Measurements from ENCODE around the gene SLC44A3. TPM values are rescaled to one million over a fixed set of nuclear protein-coding genes. Genes with fewer than 3 reads are reported as not detected.

Gene SLC44A3
- total and polyA plus RNA-seq, 4 experiments from 2014 or later = 1.1 to 2.3 (median 1.9) TPM

DNA sequence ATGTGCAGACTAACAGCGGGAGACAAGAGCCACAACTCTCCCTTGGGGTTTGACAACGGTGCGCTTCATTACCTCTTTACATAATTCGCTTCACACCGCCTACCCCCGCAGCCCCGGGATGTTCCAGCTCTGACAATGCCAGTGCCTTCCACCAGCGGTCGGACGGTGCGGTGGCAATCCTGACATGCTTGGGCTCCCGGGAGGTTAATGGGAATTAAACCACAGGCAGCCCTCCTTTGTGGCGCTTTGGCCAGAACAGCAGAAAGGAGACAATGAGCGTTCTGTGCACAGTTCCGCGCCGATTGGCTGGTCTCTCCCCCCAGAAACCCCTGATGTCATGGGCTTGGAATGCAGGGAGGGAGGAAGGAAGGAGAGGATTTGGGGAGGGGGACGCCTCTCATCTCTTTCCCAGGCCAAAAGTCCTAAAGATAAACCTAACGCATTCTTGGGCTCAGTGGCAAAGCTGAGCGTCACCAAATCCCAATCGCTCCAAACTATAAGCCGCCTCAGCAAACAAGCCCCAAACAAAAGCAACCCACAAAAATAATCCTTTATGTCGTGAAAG, 105.5 kb downstream of the SLC44A3 start:
- no peak for DNase-seq
- H3K4me1 Mint-ChIP-seq = peaks cover 9 to 24% (median 17%) of the 10 kb centered on the region in 4 donors
- Histone ChIP-seq H3K27me3 (ENCODE audit: insufficient read depth, low read length) (peaks cover 17% of the 10 kb centered on the region), H3K36me3 (ENCODE audit: insufficient read depth, low read length) (no peaks in the 10 kb centered on the region), H3K4me3 (ENCODE audit: low read length in 2 of 2) (no peak overlapping the region), H3K9me3 (ENCODE audit: control insufficient read depth in 1 of 2, low read length in 2 of 2) (no peaks in the 10 kb centered on the region), H3K4me1 (ENCODE audit: insufficient read depth, low read length) (peaks cover 7% of the 10 kb centered on the region), H3K27ac (ENCODE audit: low read depth, low read length) (no peak overlapping the region)
- H3K27me3 Mint-ChIP-seq = peaks cover 27 to 34% of the 10 kb centered on the region in 2 donors
- POLR2A ChIA-PET (ENCODE audit: partially characterized antibody) = no interaction called here
- intact Hi-C loops (cut with micrococcal nuclease) = loop anchor here (1.0 to 10.0 kb wide), 5 partner anchors 37 to 307 kb away; partner anchors contain the start of gene RWDD3
- H3K4me3 Mint-ChIP-seq = peak overlapping the region; percentile 73 to 91 (median 86)
- peak overlapping the region in 2 of 7 donors; percentile 4 to 70 for H3K27ac Mint-ChIP-seq
- no peaks in the 10 kb centered on the region for H3K36me3 Mint-ChIP-seq
- CTCF ChIA-PET (ENCODE audit: partially characterized antibody) = no interaction called here
- H3K9me3 Mint-ChIP-seq = no peaks in the 10 kb centered on the region

DNA sequence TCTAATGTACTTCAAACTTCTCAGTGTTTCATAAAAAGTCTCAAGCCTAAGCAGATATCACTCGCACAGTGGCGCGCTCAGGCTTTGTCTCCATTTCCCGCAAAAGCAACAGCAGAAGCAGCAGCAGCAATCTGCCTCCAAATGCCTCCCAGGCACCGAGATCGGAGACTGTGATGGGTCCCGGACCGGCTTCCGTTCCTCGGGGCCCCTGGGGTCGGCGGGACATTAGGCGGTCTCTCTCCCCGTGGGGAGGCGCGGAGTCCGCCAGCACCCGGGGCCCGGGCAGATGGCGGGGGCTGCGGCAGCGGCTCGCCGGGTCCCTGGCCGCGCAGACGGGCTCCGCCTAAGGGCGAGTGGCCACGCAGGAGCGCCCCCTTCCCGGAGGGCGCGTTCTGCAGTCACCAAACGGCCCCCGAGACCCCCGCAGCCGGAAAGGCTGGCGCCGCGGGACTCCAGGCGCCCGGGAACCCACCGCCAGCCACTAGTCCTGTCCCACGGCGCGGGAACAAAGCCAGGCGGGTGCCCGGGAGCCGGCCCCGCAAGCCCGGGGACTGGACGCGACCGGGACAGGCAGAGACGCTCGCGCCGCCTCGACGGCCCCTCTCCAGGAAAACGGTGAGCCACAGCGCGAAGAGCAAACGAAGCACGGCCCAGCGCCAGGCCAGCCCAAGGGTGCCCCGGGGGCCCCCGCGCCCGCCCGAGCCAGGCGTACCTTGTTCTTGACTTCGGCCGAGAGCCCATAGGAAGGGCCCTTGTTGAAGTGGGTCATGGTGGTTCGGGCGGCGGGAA, 106.2 kb downstream of the SLC44A3 start:
- intact Hi-C loops (cut with micrococcal nuclease) = loop anchor here (1.0 to 10.0 kb wide), 5 partner anchors 36 to 306 kb away; partner anchors contain the start of gene RWDD3
- peak overlapping the region in 1 of 2 donors; percentile 35 for H3K4me3 ChIP-seq (ENCODE audit: low read length in 2 of 2)
- CTCF ChIA-PET (ENCODE audit: partially characterized antibody) = interaction anchor here (0.9 to 1.2 kb wide), 2 partner anchors 72 to 307 kb away, joined by 3 to 4 read pairs; partner anchors contain the start of gene RWDD3
- H3K27me3 Mint-ChIP-seq = peaks cover 27 to 34% of the 10 kb centered on the region in 2 donors
- no peak overlapping the region for H3K27ac ChIP-seq (ENCODE audit: low read depth, low read length)
- H3K36me3 ChIP-seq (ENCODE audit: insufficient read depth, low read length) = no peaks in the 10 kb centered on the region
- peak in 4 of 5 donors; percentile 4 to 16 (median 11) for DNase-seq
- no peaks in the 10 kb centered on the region for H3K36me3 Mint-ChIP-seq
- peaks cover 17% of the 10 kb centered on the region for H3K27me3 ChIP-seq (ENCODE audit: insufficient read depth, low read length)
- H3K4me3 Mint-ChIP-seq = peak overlapping the region; percentile 73 to 91 (median 86)
- peaks cover 7% of the 10 kb centered on the region for H3K4me1 ChIP-seq (ENCODE audit: insufficient read depth, low read length)
- H3K4me1 Mint-ChIP-seq = peaks cover 9 to 24% (median 17%) of the 10 kb centered on the region in 4 donors
- peak overlapping the region in 2 of 7 donors; percentile 4 to 70 for H3K27ac Mint-ChIP-seq
- POLR2A ChIA-PET (ENCODE audit: partially characterized antibody) = no interaction called here
- no peaks in the 10 kb centered on the region for H3K9me3 Mint-ChIP-seq
- H3K9me3 ChIP-seq (ENCODE audit: control insufficient read depth in 1 of 2, low read length in 2 of 2) = no peaks in the 10 kb centered on the region

- Histone ChIP-seq H3K4me1 (ENCODE audit: insufficient read depth, low read length) (peaks cover 7% of the 10 kb centered on the region), H3K4me3 (ENCODE audit: low read length in 2 of 2) (peak within 1 kb of the TSS in 1 of 2 donors; percentile 35), H3K36me3 (ENCODE audit: insufficient read depth, low read length) (no peaks in the 10 kb centered on the region), H3K27ac (ENCODE audit: low read depth, low read length) (no peak within 1 kb of the TSS), H3K27me3 (ENCODE audit: insufficient read depth, low read length) (peaks cover 17% of the 10 kb centered on the region), H3K9me3 (ENCODE audit: control insufficient read depth in 1 of 2, low read length in 2 of 2) (no peaks in the 10 kb centered on the region)
- Mint-ChIP-seq H3K36me3 (no peaks in the 10 kb centered on the region), H3K27ac (peak within 1 kb of the TSS in 6 of 7 donors; percentile 5 to 71 (median 60)), H3K4me3 (peak within 1 kb of the TSS; percentile 84 to 92 (median 90)), H3K9me3 (no peaks in the 10 kb centered on the region), H3K4me1 (peaks cover 9 to 24% (median 17%) of the 10 kb centered on the region in 4 donors), H3K27me3 (peaks cover 27 to 34% of the 10 kb centered on the region in 2 donors)
- peak; percentile 36 to 61 (median 47) for DNase-seq
- intact Hi-C loops (cut with micrococcal nuclease) = loop anchor here (1.0 to 10.0 kb wide), 5 partner anchors 35 to 305 kb away; partner anchors contain the start of gene RWDD3
- CTCF ChIA-PET (ENCODE audit: partially characterized antibody) = interaction anchor here (0.9 to 1.2 kb wide), 2 partner anchors 73 to 307 kb away, joined by 3 to 4 read pairs; partner anchors contain the start of gene RWDD3
- POLR2A ChIA-PET (ENCODE audit: partially characterized antibody) = interaction anchor here (1.0 kb wide), 1 partner anchor 8 kb away, joined by 3 read pairs; no protein-coding TSS in a partner anchor
Observed at GRCh38 chr1:94926915-94927404, 106.8 kb downstream of the SLC44A3 start, which contains the start of gene CNN3. Gene CNN3, minus strand, starts transcription at chr1:94927110. Its CDS starts 216 bp downstream, at chr1:94926894.

GRCh38 chr1:94927405-94928175, 107.4 kb downstream of the SLC44A3 start:
- CTCF ChIA-PET (ENCODE audit: partially characterized antibody) = interaction anchor here (0.9 to 1.2 kb wide), 2 partner anchors 74 to 306 kb away, joined by 3 to 4 read pairs; partner anchors contain the start of gene RWDD3
- H3K4me1 Mint-ChIP-seq = peaks cover 9 to 24% (median 17%) of the 10 kb centered on the region in 4 donors
- no peaks in the 10 kb centered on the region for H3K9me3 ChIP-seq (ENCODE audit: control insufficient read depth in 1 of 2, low read length in 2 of 2)
- H3K27me3 Mint-ChIP-seq = peaks cover 27 to 34% of the 10 kb centered on the region in 2 donors
- POLR2A ChIA-PET (ENCODE audit: partially characterized antibody) = interaction anchor here (1.0 kb wide), 1 partner anchor 9 kb away, joined by 3 read pairs; no protein-coding TSS in a partner anchor
- H3K4me3 ChIP-seq (ENCODE audit: low read length in 2 of 2) = peak overlapping the region in 1 of 2 donors; percentile 35
- no peak for DNase-seq
- peak overlapping the region in 5 of 7 donors; percentile 5 to 71 (median 51) for H3K27ac Mint-ChIP-seq
- no peaks in the 10 kb centered on the region for H3K9me3 Mint-ChIP-seq
- H3K27ac ChIP-seq (ENCODE audit: low read depth, low read length) = no peak overlapping the region
- H3K36me3 Mint-ChIP-seq = no peaks in the 10 kb centered on the region
- H3K4me3 Mint-ChIP-seq = peak overlapping the region; percentile 74 to 92 (median 88)
- H3K4me1 ChIP-seq (ENCODE audit: insufficient read depth, low read length) = peaks cover 7% of the 10 kb centered on the region
- H3K36me3 ChIP-seq (ENCODE audit: insufficient read depth, low read length) = no peaks in the 10 kb centered on the region
- H3K27me3 ChIP-seq (ENCODE audit: insufficient read depth, low read length) = peaks cover 17% of the 10 kb centered on the region
- intact Hi-C loops (cut with micrococcal nuclease) = loop anchor here (5.0 to 10.0 kb wide), 4 partner anchors 35 to 305 kb away; partner anchors contain the start of gene RWDD3

- Histone ChIP-seq H3K27ac (ENCODE audit: low read depth, low read length) (no peak overlapping the region), H3K4me1 (ENCODE audit: insufficient read depth, low read length) (peaks cover 7% of the 10 kb centered on the region), H3K4me3 (ENCODE audit: low read length in 2 of 2) (no peak overlapping the region), H3K27me3 (ENCODE audit: insufficient read depth, low read length) (peaks cover 17% of the 10 kb centered on the region), H3K36me3 (ENCODE audit: insufficient read depth, low read length) (no peaks in the 10 kb centered on the region), H3K9me3 (ENCODE audit: control insufficient read depth in 1 of 2, low read length in 2 of 2) (no peaks in the 10 kb centered on the region)
- no peaks in the 10 kb centered on the region for H3K9me3 Mint-ChIP-seq
- peaks cover 27 to 30% of the 10 kb centered on the region in 2 donors for H3K27me3 Mint-ChIP-seq
- ChIA-PET POLR2A (ENCODE audit: partially characterized antibody) (interaction anchor here (1.0 kb wide), 1 partner anchor 10 kb away, joined by 3 read pairs; no protein-coding TSS in a partner anchor), CTCF (ENCODE audit: partially characterized antibody) (no interaction called here)
- peaks cover 9 to 24% (median 17%) of the 10 kb centered on the region in 4 donors for H3K4me1 Mint-ChIP-seq
- intact Hi-C loops (cut with micrococcal nuclease) = loop anchor here (5.0 to 10.0 kb wide), 4 partner anchors 34 to 304 kb away; partner anchors contain the start of gene RWDD3
- H3K36me3 Mint-ChIP-seq = no peaks in the 10 kb centered on the region
- H3K27ac Mint-ChIP-seq = peak overlapping the region in 2 of 7 donors; percentile 5 to 19
- no peak for DNase-seq
- peak overlapping the region in 7 of 8 donors; percentile 26 to 92 (median 86) for H3K4me3 Mint-ChIP-seq
Observed at GRCh38 chr1:94928293-94928939, 108.3 kb downstream of the SLC44A3 start.

Data from CD4-positive, alpha-beta memory T cell (primary cell).